Endothelial cell of umbilical vein (primary cell): ENCODE measurements around the gene POLR2E. TPM values are rescaled to one million over a fixed set of nuclear protein-coding genes. Genes with fewer than 3 reads are reported as not detected.

Source experiments
- BruUV-seq: library from RNA; stranded (reverse); fragments of 400-500 nt; replicated peaks from 2 replicates; lab custom pipeline; 2021; lab: Mats Ljungman, UMichigan
- CTCF ChIA-PET: fragments of 300-600, 350-600 bp; sonication (Branson Sonifier 250); formaldehyde crosslinking; loops from one replicate; lab custom pipeline; 2021; ENCODE audit warnings: antibody characterized with exemption, inconsistent platforms; lab: Charles Lee
- POLR2A ChIA-PET: fragments of 300-600, 350-600 bp; sonication (Branson Sonifier 250); formaldehyde crosslinking; loops from one replicate; lab custom pipeline; 2021; ENCODE audit warnings: antibody characterized with exemption, inconsistent platforms; lab: Charles Lee
- DNase-seq: peaks from one replicate; pipeline ENCODE4 v3.0.0-alpha.2; 2011; ENCODE audit warnings: low read depth, low spot score
- FAIRE-seq: peaks from 2 replicates; lab custom pipeline; 2011; peaks lifted over from hg19 to GRCh38; lab: Jason Lieb, UNC
- H2AFZ ChIP-seq: 2 replicates; pipeline ENCODE4 v1.6.0; 2012; ENCODE audit warnings: low read depth, low read length, control low read depth, inconsistent platforms
- H3K27ac ChIP-seq: 2 replicates; pipeline ENCODE4 v1.5.1; 2011; ENCODE audit warnings: low read depth, mild to moderate bottlenecking, control low read depth, low read length, moderate library complexity; ENCODE audit not compliant: insufficient read depth
- H3K27me3 ChIP-seq, 2 experiments: 2 replicates each; pipeline versions ENCODE4 v1.6.0 to v1.6.1; 2011; ENCODE audit warnings: low read length in 2 of 2, mixed read lengths in 1 of 2; ENCODE audit not compliant: control insufficient read depth in 2 of 2, insufficient read depth in 2 of 2
- H3K36me3 ChIP-seq, 2 experiments: 2 replicates in 1 of 2; 3 replicates in 1 of 2; pipeline ENCODE4 v1.5.1; 2011; ENCODE audit warnings: low read length in 2 of 2, mild to moderate bottlenecking in 1 of 2, moderate library complexity in 1 of 2; ENCODE audit not compliant: control insufficient read depth in 2 of 2, insufficient read depth in 2 of 2; ENCODE audit errors: extremely low read depth in 1 of 2
- H3K4me1 ChIP-seq: 3 replicates; pipeline ENCODE4 v1.5.1; 2011; ENCODE audit warnings: mild to moderate bottlenecking, low read length; ENCODE audit not compliant: control insufficient read depth, insufficient read depth; ENCODE audit errors: extremely low read depth
- H3K4me2 ChIP-seq: 2 replicates; pipeline ENCODE4 v1.6.1; 2011; ENCODE audit warnings: low read length, control low read depth, mixed read lengths; ENCODE audit not compliant: insufficient read depth
- H3K4me3 ChIP-seq, 3 experiments: fragments of 200-600 bp in 1 of 3; sonication (generic), shearing (Covaris generic) in 1 of 3; replicated peaks in 1 of 3; 2 replicates each; pipeline ENCODE4 v1.5.1; 2011 to 2016; ENCODE audit warnings: control low read depth in 3 of 3, low read length in 3 of 3, mild to moderate bottlenecking in 2 of 3, inconsistent platforms in 1 of 3, low read depth in 1 of 3, moderate library complexity in 1 of 3; ENCODE audit not compliant: insufficient read depth in 1 of 3
- H3K79me2 ChIP-seq: 2 replicates; pipeline ENCODE4 v1.6.0; 2012; ENCODE audit warnings: low read length, inconsistent platforms; ENCODE audit not compliant: control insufficient read depth, insufficient read depth
- H3K9ac ChIP-seq: replicated peaks from 2 replicates; pipeline ENCODE3; 2011; ENCODE audit warnings: low read length, control low read depth; ENCODE audit not compliant: insufficient read depth; ENCODE audit errors: extremely low read depth
- H3K9me1 ChIP-seq: replicated peaks from 3 replicates; pipeline ENCODE4 v1.6.0; 2011; ENCODE audit warnings: mild to moderate bottlenecking, low read length; ENCODE audit not compliant: control insufficient read depth, insufficient read depth; ENCODE audit errors: extremely low read depth
- H3K9me3 ChIP-seq: replicated peaks from 2 replicates; pipeline ENCODE4 v1.5.1; 2012; ENCODE audit warnings: low read length, inconsistent platforms; ENCODE audit not compliant: control insufficient read depth, insufficient read depth
- H4K20me1 ChIP-seq: replicated peaks from 2 replicates; pipeline ENCODE3; 2011; ENCODE audit warnings: mild to moderate bottlenecking, low read length; ENCODE audit not compliant: control insufficient read depth, insufficient read depth; ENCODE audit errors: extremely low read depth
- EZH2 ChIP-seq: IDR thresholded peaks from 2 replicates; pipeline ENCODE4 v1.6.1; 2012; ENCODE audit warnings: borderline replicate concordance, low read depth, mild to moderate bottlenecking, moderate library complexity, low read length, inconsistent platforms; ENCODE audit not compliant: severe bottlenecking
- FOS ChIP-seq: IDR thresholded peaks from 2 replicates; pipeline ENCODE4 v1.6.1; 2011; ENCODE audit warnings: mild to moderate bottlenecking, low read length, moderate library complexity, borderline replicate concordance; ENCODE audit not compliant: insufficient read depth
- JUN ChIP-seq: IDR thresholded peaks from 2 replicates; pipeline ENCODE4 v1.6.1; 2011; ENCODE audit warnings: borderline replicate concordance, low read depth; ENCODE audit not compliant: insufficient read length, insufficient read depth
- MAX ChIP-seq: IDR thresholded peaks from 2 replicates; pipeline ENCODE4 v1.6.1; 2011; ENCODE audit not compliant: insufficient read depth, insufficient read length
- POLR2AphosphoS5 ChIP-seq: IDR thresholded peaks from 2 replicates; pipeline ENCODE4 v1.6.1; 2012; ENCODE audit warnings: low read depth, mild to moderate bottlenecking, control low read depth, low read length, moderate library complexity; ENCODE audit not compliant: insufficient read depth
- dilution Hi-C: fragments of 300-500 bp; cut with MboI; formaldehyde crosslinking; loops from one replicate; pipeline ENCODE4 v1.15.0; 2019; ENCODE audit warnings: low sequenced_read_pairs; ENCODE audit not compliant: extremely low pct_ligation_motif_present
- intact Hi-C: fragments of 100-400 bp; cut with micrococcal nuclease; formaldehyde crosslinking; loops from one replicate; pipeline ENCODE4 v1.10.0; 2022
- polyA plus RNA-seq, 4 experiments: library from polyadenylated mRNA; depleted of rRNA in 3 of 4; stranded (reverse) in 3 of 4; unstranded in 1 of 4; fragments of >200 nt; gene quantifications; 2 replicates each; pipeline versions ENCODE4 v1.2.1 to v1.2.3, GENCODE V29; 2011 to 2012; ENCODE audit warnings: missing spikeins in 1 of 4
- total RNA-seq: library from RNA; stranded (reverse); gene quantifications from 2 replicates; pipeline ENCODE4 v1.2.3, GENCODE V29; 2021
- TF ChIP-seq, protein P1 (sequence below), 2 donors: IDR thresholded peaks; 1 replicate in 1 of 2; 2 replicates in 1 of 2; pipeline ENCODE4 v1.5.1; 2011; ENCODE audit warnings: low read length in 2 of 2, mild to moderate bottlenecking in 2 of 2, moderate library complexity in 2 of 2, control low read depth in 1 of 2, inconsistent platforms in 1 of 2, low read depth in 1 of 2; ENCODE audit not compliant: insufficient read depth in 1 of 2; ENCODE audit errors: extremely low read depth in 1 of 2

The POLR2E gene
- total and polyA plus RNA-seq, 2 donors (not counting 3 experiments of a cell fraction or from before 2014, with no cell fraction given) = 272 to 344 TPM

DNA sequence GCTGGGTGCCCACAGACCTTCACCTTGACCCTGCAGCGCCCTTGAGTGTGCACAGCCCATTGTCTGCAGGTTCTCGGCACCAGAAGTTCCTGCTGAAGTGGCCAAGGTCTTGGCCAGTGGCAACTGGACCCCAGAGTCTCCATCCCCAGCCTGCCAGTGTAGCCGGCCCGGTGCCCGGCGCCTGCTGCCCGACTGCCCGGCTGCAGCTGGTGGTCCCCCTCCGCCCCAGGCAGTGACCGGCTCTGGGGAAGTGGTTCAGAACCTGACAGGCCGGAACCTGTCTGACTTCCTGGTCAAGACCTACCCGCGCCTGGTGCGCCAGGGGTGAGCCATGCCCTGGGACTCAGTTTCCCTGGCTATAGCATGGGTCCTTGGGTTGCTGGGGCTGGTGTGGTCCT is 40.1 kb downstream of the POLR2E start:
- Histone ChIP-seq H3K79me2 (no peaks in the 10 kb centered on the region), H3K9me1 (no peaks in the 10 kb centered on the region), H3K4me2 (no peak overlapping the region), H3K4me1 (no peaks in the 10 kb centered on the region), H3K27ac (no peak overlapping the region), H3K27me3 (no peaks in the 10 kb centered on the region), H3K9ac (no peak overlapping the region), H2AFZ (no peak overlapping the region), H3K9me3 (no peaks in the 10 kb centered on the region), H4K20me1 (no peaks in the 10 kb centered on the region), H3K4me3 (no peak overlapping the region), H3K36me3 (no peaks in the 10 kb centered on the region)
- TF ChIP-seq JUN (no peak), MAX (no peak), POLR2AphosphoS5 (no peak), EZH2 (no peak), FOS (no peak)
- TF ChIP-seq, protein P1, sequence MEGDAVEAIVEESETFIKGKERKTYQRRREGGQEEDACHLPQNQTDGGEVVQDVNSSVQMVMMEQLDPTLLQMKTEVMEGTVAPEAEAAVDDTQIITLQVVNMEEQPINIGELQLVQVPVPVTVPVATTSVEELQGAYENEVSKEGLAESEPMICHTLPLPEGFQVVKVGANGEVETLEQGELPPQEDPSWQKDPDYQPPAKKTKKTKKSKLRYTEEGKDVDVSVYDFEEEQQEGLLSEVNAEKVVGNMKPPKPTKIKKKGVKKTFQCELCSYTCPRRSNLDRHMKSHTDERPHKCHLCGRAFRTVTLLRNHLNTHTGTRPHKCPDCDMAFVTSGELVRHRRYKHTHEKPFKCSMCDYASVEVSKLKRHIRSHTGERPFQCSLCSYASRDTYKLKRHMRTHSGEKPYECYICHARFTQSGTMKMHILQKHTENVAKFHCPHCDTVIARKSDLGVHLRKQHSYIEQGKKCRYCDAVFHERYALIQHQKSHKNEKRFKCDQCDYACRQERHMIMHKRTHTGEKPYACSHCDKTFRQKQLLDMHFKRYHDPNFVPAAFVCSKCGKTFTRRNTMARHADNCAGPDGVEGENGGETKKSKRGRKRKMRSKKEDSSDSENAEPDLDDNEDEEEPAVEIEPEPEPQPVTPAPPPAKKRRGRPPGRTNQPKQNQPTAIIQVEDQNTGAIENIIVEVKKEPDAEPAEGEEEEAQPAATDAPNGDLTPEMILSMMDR (IDR thresholded peaks at IDR 0.05; ENCODE audit: extremely low read depth in 1 of 2, insufficient read depth in 1 of 2, low read depth in 1 of 2, low read length in 2 of 2) = no peak
- no peak for FAIRE-seq
- no TSS peak for BruUV-seq
- dilution Hi-C loops = no loop called here
- intact Hi-C loops = no loop called here
- DNase-seq = no peak
- POLR2A ChIA-PET = no interaction called here
- CTCF ChIA-PET = interaction anchor here (1.1 to 1.8 kb wide), 2 partner anchors 10 to 122 kb away, joined by 4 to 6 read pairs; no protein-coding TSS in a partner anchor
